T-helper 2 cell treated with Interferon-gamma antibody and Interleukin-4, amounts not matched to agents 100 ng/mL and 5 ng/mL, for 36 hours (primary cell): ENCODE measurements around the gene OGFRL1. TPM values are rescaled to one million over a fixed set of nuclear protein-coding genes. Genes with fewer than 3 reads are reported as not detected.

Experiments
- intact Hi-C: fragments of 100-400 bp; cut with micrococcal nuclease; formaldehyde crosslinking; loops from one replicate; pipeline ENCODE4 v1.15.1; 2023
- total RNA-seq: library from RNA; stranded (reverse); gene quantifications from 2 replicates; pipeline ENCODE4 v1.2.3, GENCODE V29; 2022

OGFRL1 gene
- total RNA-seq, 1 donor from 2014 or later: 5.7 TPM

DNA sequence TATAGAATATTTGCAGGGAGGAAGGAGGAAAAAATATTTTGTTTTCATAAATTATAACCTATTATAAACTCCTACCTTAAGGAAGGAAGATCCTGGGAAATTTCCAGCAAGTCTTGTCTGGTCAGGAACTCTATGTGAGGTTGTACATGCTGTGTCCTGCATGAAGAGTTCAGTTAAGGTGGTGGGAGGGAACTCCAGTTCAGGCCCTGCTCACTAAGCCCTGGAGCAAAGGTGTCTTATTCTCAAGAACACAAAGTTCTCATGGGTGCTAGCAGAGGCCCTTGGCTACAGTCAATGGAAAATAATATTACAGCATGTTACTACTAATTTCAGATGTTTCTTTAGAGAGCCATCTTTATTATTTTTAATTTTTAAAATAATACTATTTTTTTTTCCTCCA lies 3.8 kb upstream of the OGFRL1 start:
- intact Hi-C loops: no loop called here

DNA sequence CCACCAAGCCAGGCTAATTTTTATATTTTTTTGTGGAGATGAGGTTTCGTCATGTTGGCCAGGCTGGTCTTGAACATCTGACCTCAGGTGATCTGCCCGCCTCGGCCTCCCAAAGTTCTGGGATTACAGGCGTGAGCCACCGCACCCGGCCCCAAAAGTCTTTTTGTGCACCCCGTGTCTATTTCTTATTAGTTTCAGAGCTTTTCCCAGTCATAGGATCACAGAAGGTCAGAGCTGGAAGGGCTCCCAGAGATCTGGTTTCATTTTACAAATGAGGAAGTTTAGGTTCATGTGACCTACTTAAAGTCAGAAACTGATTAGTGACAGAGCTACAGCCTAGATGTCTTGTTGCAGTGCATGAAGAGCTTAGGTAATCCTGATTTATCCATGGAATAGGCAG lies 1.6 kb upstream of the OGFRL1 start:
- intact Hi-C loops: no loop called here

DNA sequence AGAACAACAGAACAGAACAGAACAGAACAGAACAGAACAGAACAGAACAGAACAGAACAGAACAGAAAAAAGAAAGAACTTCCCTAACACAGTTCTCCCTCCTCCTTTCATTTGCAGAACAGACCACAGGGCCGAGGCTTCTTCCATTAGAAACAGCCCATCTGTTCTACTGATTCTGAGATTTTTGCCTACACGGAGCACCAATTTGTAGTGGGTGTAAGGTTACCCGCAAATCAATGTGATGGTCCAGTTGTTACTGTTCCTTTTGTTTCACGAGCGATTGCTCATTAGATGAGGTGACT lies 734 bp upstream of the OGFRL1 start:
- intact Hi-C loops: loop anchor here (2.0 kb wide), 2 partner anchors 61 to 331 kb away; partner anchors contain the start of gene B3GAT2

DNA sequence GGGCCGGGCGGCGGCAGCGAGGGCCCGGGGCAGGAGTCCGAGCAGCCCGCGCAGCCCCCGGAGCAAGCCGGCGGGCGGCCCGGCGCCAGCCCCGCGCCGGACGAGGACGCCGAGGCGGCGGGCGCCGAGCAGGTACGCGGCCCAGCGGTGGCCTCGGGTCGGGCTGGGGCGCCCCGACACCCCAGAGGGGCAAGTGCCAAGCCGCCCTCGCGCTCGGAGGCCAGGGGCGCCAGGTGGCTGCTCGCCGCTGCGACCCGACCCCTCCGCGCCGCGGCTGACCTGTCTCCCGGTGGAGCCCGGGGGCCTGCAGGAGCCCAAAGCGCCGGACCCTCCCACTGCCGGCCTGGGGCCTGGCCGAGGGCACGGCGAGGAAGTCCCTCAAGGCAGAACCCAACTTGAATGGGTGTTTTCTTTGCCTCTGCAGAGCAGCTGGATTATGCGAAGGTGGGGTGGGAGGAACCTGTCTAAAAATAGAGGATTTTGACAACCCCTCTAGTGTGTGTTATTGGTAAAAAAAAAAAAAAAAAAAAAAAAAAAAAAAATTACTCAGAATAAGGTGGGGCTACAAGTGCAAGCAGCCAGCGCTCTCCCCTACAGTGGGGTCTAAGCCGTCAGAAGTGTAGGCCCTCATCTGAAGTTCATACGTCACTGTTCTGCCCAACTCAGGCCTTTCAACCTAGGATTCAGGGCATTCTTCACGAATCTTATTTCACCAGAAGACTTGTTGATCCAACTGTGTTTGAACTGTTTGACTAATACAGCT lies 609 bp downstream of the OGFRL1 start:
- intact Hi-C loops: loop anchor here (2.0 kb wide), 2 partner anchors 60 to 332 kb away; partner anchors contain the start of gene B3GAT2

DNA sequence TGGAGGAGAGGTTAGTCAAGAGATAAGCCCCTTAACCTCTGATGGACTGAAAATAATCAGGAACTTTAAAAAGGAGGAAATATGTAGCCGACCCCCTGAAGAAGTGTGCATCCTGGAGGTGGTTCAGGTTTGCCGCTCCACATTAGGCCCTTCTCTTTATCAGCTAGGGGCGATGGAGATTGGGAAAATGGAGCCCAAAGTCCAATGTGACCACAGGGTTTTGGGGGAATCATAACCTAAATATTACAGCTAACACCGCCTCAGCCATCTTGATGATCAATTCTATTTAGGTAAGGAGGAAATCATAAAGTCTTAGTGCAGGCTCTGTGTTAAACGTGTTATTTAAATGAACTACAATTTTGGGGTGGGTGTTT lies 1.2 kb downstream of the OGFRL1 start:
- intact Hi-C loops: loop anchor here (2.0 kb wide), 2 partner anchors 59 to 333 kb away; partner anchors contain the start of gene B3GAT2

DNA sequence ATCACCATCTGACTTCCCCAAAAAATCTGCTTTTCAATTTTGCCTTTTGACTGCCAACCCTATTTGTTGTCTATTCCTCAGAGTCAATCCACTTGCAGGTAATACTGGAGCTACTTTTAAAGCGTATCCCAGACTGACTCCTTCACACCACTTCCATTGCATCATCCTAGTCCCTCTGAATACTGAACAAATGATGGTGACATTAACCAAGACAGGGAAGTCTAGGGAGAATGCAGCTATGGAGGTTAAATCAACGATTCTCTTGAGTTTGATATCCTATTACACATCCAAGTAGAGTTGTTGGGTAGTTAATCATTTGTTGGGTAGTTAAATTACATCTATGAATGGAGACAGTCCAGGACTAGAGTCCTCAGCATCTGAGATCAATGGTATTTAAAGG lies 2.0 kb downstream of the OGFRL1 start:
- intact Hi-C loops: no loop called here

DNA sequence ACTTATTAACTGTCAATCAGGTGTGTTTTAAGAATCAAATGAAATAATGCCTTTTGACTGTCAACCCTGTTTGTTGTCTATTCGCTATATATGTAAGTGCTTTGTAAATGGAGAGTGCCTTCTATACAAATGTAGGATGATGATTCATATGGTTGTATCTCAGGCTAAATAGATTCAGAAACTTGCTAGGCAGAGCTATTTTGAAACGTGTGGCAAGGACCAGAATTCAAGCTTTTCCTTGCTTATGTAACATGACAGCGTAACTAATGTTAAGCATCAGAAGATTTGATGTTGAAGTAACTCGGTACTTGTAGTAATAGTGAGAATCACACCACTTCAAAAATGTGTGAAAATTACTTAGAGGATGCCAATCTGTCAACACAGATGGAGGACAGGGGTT lies 3.4 kb downstream of the OGFRL1 start:
- intact Hi-C loops: no loop called here

DNA sequence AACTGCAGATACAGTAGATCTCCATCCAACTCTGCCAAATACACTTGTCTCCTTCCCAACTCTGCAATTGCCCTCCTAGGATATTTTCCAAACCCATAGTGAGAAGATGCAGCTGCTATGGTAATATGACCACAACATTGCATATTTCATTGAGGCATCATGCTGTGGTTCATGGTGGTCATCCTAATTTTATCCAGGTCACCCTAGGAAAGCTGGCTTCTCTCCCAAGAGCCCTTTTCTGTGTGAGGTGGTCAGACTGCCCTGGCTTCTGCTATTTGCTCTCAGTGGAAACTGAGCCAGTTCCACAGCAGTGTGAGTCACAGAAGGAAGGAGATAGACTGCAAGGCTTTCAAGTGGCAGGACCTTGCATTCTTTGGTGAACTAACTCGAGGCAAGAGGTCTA lies 5.5 kb downstream of the OGFRL1 start:
- intact Hi-C loops: no loop called here

DNA sequence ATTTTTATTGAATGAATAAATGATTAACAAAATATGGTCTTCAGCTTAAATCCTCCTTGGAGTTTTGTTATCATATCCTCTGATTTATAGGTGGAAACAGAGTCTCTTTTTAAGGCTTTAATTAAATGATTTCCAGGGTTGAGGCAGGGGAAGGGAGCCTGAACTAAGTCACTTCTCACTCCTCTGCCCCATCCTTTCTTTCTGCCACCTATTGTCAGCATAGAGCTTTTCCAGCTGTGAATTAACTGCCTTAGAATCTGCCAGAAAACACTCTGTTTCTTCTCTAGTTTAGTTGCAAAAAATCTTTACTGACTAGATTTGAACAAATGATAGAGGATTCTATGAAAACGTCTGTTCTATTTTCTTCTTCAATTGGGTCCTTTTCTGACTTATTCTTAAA lies 9.8 kb downstream of the OGFRL1 start:
- intact Hi-C loops: no loop called here

DNA sequence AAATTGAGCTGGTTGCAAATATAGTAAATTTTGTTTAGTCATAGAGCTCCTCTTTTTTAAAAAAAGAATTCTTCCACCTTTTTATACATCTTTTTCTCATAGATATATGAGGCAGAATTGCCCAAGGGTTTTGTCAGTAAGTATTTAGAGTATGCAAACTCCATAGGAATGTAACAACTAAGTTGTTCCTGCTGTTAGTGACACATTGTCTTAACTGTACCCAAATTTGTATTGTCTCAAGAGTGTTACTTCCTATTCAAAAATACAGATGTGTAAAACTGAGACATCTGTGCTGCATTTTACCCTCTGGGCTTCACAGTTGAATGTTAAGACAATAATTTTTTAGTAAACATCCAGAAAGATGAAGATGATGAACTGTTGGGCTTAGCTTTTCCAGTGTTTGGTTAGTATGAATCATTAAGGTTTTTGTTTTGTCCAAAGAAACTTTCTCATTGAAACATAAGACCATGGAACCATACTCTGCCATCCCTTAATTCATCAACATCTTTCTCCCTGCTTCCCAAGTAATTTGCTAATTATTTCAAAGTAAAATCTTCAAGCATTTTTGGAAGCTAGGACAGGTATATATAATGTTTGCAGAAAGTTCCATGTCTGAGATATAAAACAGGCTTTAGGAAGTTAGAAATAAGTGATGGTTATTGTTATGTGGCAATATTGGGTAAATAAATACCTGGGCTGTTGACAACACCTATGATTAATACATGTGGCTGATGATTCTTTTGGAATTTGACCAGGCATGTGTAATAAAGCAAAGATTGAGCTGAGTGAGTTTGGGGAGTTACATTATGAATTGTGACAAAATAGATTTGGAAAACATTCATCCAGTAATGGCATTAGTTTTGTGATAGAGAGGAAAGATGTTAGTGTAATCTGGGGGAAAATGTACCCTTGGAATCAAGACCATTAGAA lies 11.2 kb downstream of the OGFRL1 start:
- intact Hi-C loops: no loop called here

DNA sequence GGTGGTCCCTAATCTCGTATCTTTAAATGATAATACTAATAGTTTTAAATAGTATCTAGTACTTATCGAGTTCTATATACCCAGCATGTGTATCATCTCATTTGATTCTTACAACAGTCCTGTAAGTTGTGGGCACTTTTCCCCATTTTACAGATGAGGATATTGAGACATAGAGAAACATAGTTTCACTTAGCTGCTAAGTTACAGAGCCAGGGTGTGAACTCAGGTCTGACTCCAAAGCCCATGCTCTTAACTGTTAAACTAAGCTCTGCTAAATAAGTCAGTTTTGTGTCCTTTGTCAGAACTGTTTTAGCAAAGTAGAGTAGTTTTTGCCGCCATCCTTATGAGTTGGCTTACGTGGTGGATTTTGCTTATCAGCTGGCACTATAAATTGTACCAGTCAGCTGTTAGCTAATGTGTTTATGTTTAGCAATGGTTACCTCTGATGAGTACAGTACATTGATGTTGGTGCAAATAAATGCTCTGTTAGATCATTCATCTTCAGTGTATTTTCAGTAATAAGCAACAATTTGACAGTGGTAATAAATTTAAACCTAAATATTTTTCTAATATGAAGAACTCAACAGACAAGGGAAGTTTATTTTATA lies 12.1 kb downstream of the OGFRL1 start:
- intact Hi-C loops: no loop called here

DNA sequence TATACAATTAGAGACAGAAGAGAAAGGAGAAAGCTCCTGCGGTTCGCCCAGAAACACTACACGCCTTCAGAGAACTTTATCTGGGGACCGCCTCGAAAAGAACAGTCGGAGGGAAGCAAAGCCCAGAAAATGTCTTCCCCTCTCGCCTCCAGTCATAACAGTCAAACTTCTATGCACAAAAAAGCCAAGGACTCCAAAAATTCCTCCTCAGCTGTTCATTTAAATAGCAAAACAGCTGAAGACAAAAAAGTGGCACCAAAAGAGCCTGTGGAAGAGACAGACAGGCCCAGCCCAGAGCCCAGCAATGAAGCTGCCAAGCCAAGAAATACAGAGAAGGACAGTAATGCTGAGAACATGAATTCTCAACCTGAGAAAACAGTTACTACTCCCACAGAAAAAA lies 12.9 kb downstream of the OGFRL1 start:
- intact Hi-C loops: no loop called here

DNA sequence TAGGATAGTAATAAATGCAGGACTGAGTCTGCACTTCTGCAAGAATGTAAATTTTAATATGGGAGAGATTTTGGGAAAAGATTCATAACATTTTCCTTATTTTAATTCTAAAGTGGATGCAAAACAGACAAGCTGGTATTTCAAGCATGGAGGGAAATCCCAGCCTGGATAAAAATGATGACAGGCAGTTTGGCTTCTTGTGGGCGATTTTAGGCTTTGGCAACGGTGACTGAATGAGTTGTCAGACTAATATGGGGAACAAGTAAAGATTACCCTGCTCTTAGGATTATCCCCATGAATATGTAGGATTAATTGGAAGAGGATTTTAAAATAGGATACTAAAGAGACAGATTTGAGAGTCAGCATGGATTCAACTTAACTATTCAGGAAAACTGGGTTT lies 21.0 kb downstream of the OGFRL1 start:
- intact Hi-C loops: no loop called here

DNA sequence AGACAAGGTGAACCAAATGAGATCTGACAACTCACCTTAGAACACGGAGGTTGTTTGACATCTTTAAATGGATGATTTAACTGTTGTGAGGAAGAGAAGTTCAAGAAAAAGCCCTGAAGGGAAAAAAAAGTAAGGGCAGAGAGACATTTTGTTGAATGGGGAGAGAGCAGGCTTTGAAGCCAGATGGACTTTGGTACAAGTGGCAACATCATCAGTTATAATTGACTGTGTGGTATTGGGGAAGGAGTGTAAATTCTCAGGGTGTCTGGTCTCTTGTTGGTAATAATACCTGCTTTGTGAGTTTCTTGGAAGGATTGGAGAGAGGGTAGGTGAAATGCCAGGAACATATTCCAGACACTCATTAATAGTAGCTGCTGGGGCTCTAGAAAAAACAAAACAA lies 21.6 kb downstream of the OGFRL1 start:
- intact Hi-C loops: no loop called here

DNA sequence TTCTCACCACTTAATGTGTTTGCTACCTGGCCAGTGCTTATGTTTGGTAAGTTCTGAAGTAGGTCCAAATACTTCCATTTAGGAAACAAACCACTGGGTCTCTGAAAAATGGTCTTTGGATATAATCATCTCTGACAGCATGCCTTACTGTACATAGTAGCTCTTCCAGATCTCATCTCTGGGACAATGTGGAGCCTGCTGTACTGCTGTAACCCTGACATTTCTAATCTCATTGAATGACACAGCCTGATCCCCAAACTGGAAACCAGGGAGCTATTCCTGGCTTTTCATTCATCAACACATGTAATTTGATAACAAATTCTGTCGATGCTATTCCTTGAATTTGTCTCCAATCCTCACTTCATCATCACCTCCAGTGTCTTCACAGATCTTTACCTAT lies 23.5 kb downstream of the OGFRL1 start:
- intact Hi-C loops: no loop called here

DNA sequence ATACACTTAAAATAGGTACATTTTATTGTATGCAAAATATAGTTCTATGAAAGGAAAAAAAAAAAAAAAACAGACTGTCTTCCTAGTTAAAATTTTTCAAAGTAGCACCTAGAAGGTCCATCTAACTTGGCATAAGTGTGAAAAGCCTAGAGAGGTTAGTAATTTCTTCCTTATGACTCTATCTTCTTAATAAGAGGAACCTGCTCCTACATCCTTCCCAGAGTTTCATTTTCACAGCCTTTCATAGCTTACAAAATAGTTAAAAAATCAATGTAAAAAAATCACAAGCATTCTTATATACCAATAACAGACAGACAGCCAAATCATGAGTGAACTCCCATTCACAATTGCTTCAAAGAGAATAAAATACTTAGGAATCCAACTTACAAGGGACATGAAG lies 28.8 kb downstream of the OGFRL1 start:
- intact Hi-C loops: no loop called here

DNA sequence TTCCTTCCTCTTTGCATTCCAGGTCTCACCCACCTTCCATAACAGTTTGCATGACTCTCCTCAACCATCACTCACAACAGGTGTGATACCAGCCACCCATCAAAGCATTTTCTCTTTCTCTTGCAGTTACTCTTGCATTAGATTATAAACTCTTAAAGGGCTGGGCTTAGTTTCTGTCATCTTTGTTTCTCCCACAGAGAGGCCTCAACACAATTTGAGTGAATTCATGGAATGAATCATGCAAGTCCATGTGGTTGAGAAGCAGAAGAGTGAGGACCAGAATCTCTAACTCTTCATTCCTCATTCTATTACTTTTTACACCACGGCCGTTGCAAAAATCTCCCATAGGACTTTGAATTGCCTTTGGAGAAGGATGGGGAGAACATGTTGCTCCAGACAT lies 31.4 kb downstream of the OGFRL1 start:
- intact Hi-C loops: no loop called here

DNA sequence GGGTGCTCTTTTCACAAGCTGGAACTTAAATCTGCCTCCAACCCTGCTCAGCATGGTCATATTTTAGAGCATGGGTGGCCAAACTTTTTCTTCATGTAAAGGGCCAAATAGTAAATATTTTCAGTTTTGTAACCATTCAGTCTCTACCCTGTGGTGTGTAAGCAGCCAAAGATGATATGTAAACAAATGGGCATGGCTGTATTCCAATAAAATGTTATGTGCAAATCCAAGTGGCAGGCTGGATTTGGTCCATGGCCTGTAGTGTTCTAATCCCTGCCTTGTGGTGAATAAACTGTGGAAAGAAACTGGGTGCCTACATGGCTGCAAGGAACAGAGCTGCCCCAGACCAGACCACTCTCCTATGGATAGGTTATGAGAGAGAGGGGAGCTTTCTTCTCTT lies 32.7 kb downstream of the OGFRL1 start:
- intact Hi-C loops: no loop called here

DNA sequence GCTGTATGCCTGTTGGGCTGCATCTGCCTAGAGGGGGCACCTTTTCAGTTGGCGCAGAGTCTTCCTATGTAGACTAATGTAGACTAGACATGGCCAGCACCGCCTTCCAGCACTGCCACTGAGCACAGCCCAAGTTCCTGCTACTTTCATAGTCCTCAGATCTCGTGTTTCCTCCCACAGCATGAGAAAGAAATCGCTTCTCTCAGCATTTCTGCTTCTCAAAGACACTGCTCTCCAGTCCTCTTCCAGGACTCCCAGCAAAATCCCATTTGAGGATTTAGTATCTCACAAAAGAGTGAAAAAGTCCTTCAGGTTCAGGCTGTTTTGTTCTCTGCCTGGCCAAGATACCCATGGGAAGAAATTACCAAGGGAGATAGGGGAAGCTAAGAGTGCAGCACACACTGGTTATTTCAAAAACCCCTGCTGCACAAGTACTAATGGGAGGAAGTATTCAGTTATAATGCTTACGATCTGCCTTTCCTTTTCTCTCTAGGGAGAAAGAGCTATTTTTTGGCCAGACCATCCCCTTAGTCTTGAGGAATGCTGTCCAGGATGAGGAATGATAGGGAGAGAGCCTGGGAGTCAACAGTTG lies 35.7 kb downstream of the OGFRL1 start:
- intact Hi-C loops: no loop called here

DNA sequence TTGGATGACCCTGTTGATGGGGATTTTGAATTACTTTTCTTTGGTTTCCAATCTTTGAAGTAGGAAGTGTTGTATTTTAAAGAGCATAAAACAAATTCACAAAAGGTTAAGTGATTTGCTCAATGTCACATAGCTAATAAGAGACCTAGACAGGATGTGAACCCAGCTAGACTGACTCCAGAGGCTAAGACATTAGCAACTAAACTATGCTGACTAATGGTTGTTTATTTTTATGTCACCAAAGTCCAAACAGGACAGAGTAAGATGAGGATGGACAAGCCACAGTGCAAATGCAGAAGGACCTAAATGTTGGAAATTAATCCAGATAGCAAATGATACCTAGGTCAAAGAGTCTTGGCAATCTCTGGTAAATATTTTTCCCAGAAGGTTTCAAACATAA lies 38.0 kb downstream of the OGFRL1 start:
- intact Hi-C loops: no loop called here

DNA sequence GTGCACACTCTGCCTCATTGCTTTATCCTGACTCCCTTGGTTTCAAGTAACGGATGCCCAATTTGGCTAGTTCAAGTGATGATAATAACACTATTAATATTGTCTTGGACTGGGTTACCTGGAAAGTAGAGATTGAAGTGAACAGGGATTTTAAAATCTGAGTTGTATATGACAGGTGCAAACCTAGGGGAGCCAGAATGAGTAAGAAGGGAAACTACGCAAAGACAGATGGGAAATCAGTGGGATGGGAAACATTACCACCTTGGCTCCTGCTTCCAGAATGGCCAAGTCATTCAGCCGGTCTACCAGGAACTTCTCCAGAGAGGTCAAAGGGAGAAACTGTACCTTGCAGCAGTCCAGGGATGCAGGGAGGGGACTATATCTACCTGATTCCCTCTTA lies 41.9 kb downstream of the OGFRL1 start:
- intact Hi-C loops: no loop called here

DNA sequence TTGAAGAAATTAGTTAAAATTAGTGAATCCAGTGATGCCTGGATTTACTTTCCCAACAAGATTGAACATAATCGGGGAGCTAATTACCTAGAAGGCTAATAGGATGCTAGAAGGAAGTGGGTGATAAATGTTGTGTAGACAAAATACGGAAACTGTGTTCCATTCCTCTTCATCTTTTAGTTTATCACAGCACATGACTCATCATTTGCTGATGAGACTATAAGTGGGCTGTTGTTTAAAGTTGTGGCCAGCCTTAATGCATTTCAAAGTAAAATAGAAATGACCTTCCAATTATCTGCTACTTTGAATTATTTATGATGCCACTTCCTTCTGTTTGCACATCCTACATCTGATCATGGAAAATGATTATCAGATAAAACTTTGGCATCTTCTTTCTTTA lies 43.4 kb downstream of the OGFRL1 start:
- intact Hi-C loops: no loop called here
